HCT116 (cell line): ENCODE results near the gene PTPN20. TPM values are rescaled to one million over a fixed set of nuclear protein-coding genes. Genes with fewer than 3 reads are reported as not detected.

Experiments used
- ATAC-seq: fragments of 200-7000 bp; cut with Tn5 transposase; 2 replicates; pipeline ENCODE4 v1.9.1; 2020; ENCODE audit warnings: mild to moderate bottlenecking, moderate library complexity
- BruUV-seq: library from RNA; stranded (reverse); fragments of 400-500 nt; replicated peaks from 2 replicates; lab custom pipeline; 2021; lab: Mats Ljungman, UMichigan
- CTCF ChIA-PET: fragments of 300-600 bp; sonication (Branson Sonifier 250); formaldehyde crosslinking; loops from one replicate; lab custom pipeline; 2021; ENCODE audit warnings: antibody characterized with exemption; lab: Charles Lee
- POLR2A ChIA-PET: fragments of 300-600, 350-600 bp; sonication (Branson Sonifier 250); formaldehyde crosslinking; loops from one replicate; lab custom pipeline; 2021; ENCODE audit warnings: antibody characterized with exemption; lab: Charles Lee
- RAD21 ChIA-PET, 2 experiments: fragments of 300-600 bp; sonication (Branson Sonifier 250); formaldehyde crosslinking; loops; one replicate each; lab custom pipeline; 2023; ENCODE audit warnings: low total read pairs in 2 of 2; ENCODE audit not compliant: uncharacterized antibody in 2 of 2, unreplicated experiment in 2 of 2, low non-redundant PET in 1 of 2; lab: Charles Lee
- DNase-seq: peaks from one replicate; pipeline ENCODE4 v3.0.0-alpha.2; 2010; ENCODE audit warnings: low read depth, low spot score
- H2AFZ ChIP-seq: fragments of 200-600 bp; shearing (Covaris generic), sonication (generic); 2 replicates; pipeline ENCODE4 v1.6.1; 2017; ENCODE audit warnings: low read depth, mixed run types, mixed read lengths, antibody characterized with exemption, low read length; ENCODE audit not compliant: poor library complexity, severe bottlenecking
- H3K27ac ChIP-seq: 2 replicates; pipeline ENCODE4 v1.5.1; 2012; ENCODE audit warnings: low read depth, low read length
- H3K27me3 ChIP-seq: fragments of 200-600 bp; sonication (generic); 2 replicates; pipeline ENCODE4 v1.6.1; 2016; ENCODE audit warnings: mixed run types, low read length, mixed read lengths; ENCODE audit not compliant: insufficient read depth
- H3K36me3 ChIP-seq, 2 experiments: fragments of 200-500 bp in 1 of 2; fragments of 200-600 bp in 1 of 2; sonication (Bioruptor generic) in 1 of 2; sonication (generic) in 1 of 2; 2 replicates each; pipeline versions ENCODE4 v1.5.1 to v1.6.1; 2014 to 2016; ENCODE audit warnings: low read length in 2 of 2, inconsistent platforms in 1 of 2, mixed read lengths in 1 of 2, mixed run types in 1 of 2; ENCODE audit not compliant: insufficient read depth in 2 of 2, control insufficient read depth in 1 of 2
- H3K4me1 ChIP-seq, 2 experiments: fragments of 200-600 bp in 1 of 2; sonication (generic) in 1 of 2; 2 replicates each; pipeline versions ENCODE4 v1.5.1 to v1.6.1; 2012 to 2017; ENCODE audit warnings: low read length in 2 of 2, inconsistent platforms in 1 of 2, mild to moderate bottlenecking in 1 of 2, mixed read lengths in 1 of 2, mixed run types in 1 of 2, moderate library complexity in 1 of 2; ENCODE audit not compliant: insufficient read depth in 2 of 2, control insufficient read depth in 1 of 2
- H3K4me2 ChIP-seq: fragments of 200-600 bp; sonication (generic); 2 replicates; pipeline ENCODE4 v1.6.1; 2017; ENCODE audit warnings: mixed run types, low read length, mixed read lengths
- H3K4me3 ChIP-seq, 2 experiments: fragments of 200-600 bp in 1 of 2; sonication (generic) in 1 of 2; replicated peaks in 1 of 2; 2 replicates each; pipeline ENCODE4 v1.5.1; 2011 to 2016; ENCODE audit warnings: low read length in 2 of 2, control low read depth in 1 of 2, low read depth in 1 of 2, mild to moderate bottlenecking in 1 of 2, mixed read lengths in 1 of 2, mixed run types in 1 of 2
- H3K79me2 ChIP-seq: fragments of 200-600 bp; sonication (generic); 2 replicates; pipeline ENCODE4 v1.6.1; 2017; ENCODE audit warnings: mild to moderate bottlenecking, mixed run types, low read length, moderate library complexity, mixed read lengths; ENCODE audit not compliant: insufficient read depth
- H3K9ac ChIP-seq: fragments of 200-600 bp; sonication (generic); 2 replicates; pipeline ENCODE4 v1.6.1; 2016; ENCODE audit warnings: low read length, mixed read lengths
- H3K9me2 ChIP-seq: fragments of 200-600 bp; sonication (generic), shearing (Covaris generic); 2 replicates; pipeline ENCODE4 v1.6.1; 2017; ENCODE audit warnings: mixed run types, mild to moderate bottlenecking, moderate library complexity; ENCODE audit not compliant: insufficient read depth
- H3K9me3 ChIP-seq, 2 experiments: fragments of 200-500 bp in 1 of 2; fragments of 200-600 bp in 1 of 2; sonication (Bioruptor generic) in 1 of 2; sonication (generic) in 1 of 2; 2 replicates each; pipeline ENCODE4 v1.6.1; 2014 to 2017; ENCODE audit warnings: low read length in 2 of 2, mixed read lengths in 2 of 2, inconsistent platforms in 1 of 2, low read depth in 1 of 2, mild to moderate bottlenecking in 1 of 2, mixed run types in 1 of 2, moderate library complexity in 1 of 2; ENCODE audit not compliant: control insufficient read depth in 1 of 2, insufficient read depth in 1 of 2
- H4K20me1 ChIP-seq: fragments of 200-600 bp; sonication (generic), shearing (Covaris generic); 2 replicates; pipeline ENCODE4 v1.6.1; 2017; ENCODE audit warnings: mixed run types, mild to moderate bottlenecking, moderate library complexity; ENCODE audit not compliant: insufficient read depth
- CTCF ChIP-seq, 3 experiments: fragments of 200-600 bp in 1 of 3; sonication (generic) in 1 of 3; IDR thresholded peaks in 2 of 3; conservative IDR thresholded peaks in 1 of 3; 2 replicates each; pipeline ENCODE4 v1.5.1; 2012 to 2017; ENCODE audit warnings: low read depth in 2 of 3, low read length in 2 of 3, antibody characterized with exemption in 1 of 3, borderline replicate concordance in 1 of 3, control low read depth in 1 of 3, mild to moderate bottlenecking in 1 of 3, mixed read lengths in 1 of 3, mixed run types in 1 of 3, moderate library complexity in 1 of 3; ENCODE audit not compliant: insufficient read depth in 1 of 3
- EGR1 ChIP-seq: IDR thresholded peaks from 2 replicates; pipeline ENCODE4 v1.6.1; 2012; ENCODE audit warnings: low read depth
- ELF1 ChIP-seq: IDR thresholded peaks from 2 replicates; pipeline ENCODE4 v1.6.1; 2012; ENCODE audit warnings: low read depth, borderline replicate concordance
- EZH2 ChIP-seq: fragments of 200-600 bp; sonication (generic); IDR thresholded peaks from 2 replicates; pipeline ENCODE4 v1.6.1; 2017; ENCODE audit warnings: antibody characterized with exemption, mixed run types
- EZH2phosphoT487 ChIP-seq: fragments of 200-600 bp; IDR thresholded peaks from 2 replicates; pipeline ENCODE4 v1.6.1; 2018; ENCODE audit warnings: antibody characterized with exemption, borderline replicate concordance
- POLR2AphosphoS5 ChIP-seq: IDR thresholded peaks from 2 replicates; pipeline ENCODE4 v1.6.1; 2011; ENCODE audit warnings: mild to moderate bottlenecking, low read depth, low read length, moderate library complexity
- REST ChIP-seq: IDR thresholded peaks from 2 replicates; pipeline ENCODE4 v1.6.1; 2012; ENCODE audit warnings: low read depth
- SIN3A ChIP-seq: IDR thresholded peaks from 2 replicates; pipeline ENCODE4 v1.6.1; 2012; ENCODE audit warnings: low read depth
- SRF ChIP-seq: IDR thresholded peaks from 2 replicates; pipeline ENCODE4 v1.6.1; 2012; ENCODE audit warnings: low read depth
- YY1 ChIP-seq: IDR thresholded peaks from 2 replicates; pipeline ENCODE4 v1.6.1; 2011; ENCODE audit warnings: low read length, low read depth, moderate library complexity, mild to moderate bottlenecking; ENCODE audit not compliant: insufficient replicate concordance; ENCODE audit errors: extremely low read depth
- ZFX ChIP-seq: fragments of 450-650 bp; IDR thresholded peaks from 2 replicates; pipeline ENCODE4 v1.6.1; 2017
- ZNF274 ChIP-seq: fragments of 200-500 bp; sonication (Bioruptor generic); IDR thresholded peaks from 2 replicates; pipeline ENCODE4 v1.6.1; 2014; ENCODE audit warnings: mild to moderate bottlenecking, low read depth, low read length, inconsistent platforms
- intact Hi-C: fragments of 100-400 bp; cut with micrococcal nuclease; formaldehyde crosslinking; loops from 2 replicates; pipeline ENCODE4 v1.10.0; 2022
- total RNA-seq: library from RNA; stranded (reverse); gene quantifications from one replicate; pipeline ENCODE4 v1.2.1, GENCODE V29; 2021; ENCODE audit not compliant: unreplicated experiment
- TF ChIP-seq, protein P1 (sequence below): IDR thresholded peaks from 2 replicates; pipeline ENCODE4 v1.6.1; 2012

The PTPN20 gene
- total RNA-seq, 1 experiment from 2014 or later, result not detected

DNA sequence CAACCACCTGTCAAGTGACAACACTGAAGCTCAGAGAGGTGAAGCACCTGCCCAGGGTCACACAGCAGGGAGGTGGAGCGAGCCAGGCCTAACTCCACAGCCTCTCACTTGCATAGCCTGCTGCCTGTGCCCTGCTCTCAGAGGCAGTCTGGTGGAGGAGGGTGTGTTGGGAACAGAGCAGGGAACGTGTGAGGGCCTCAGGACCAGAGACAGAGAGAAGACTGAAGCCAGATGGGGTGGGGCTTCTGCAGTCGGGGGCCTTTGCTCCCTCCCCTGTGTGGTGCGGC is 114.0 kb downstream of the PTPN20 start:
- TF ChIP-seq ZNF274, result no peak
- TF ChIP-seq REST, result no peak
- no peak for TF ChIP-seq EZH2phosphoT487
- TF ChIP-seq SIN3A, result no peak
- TF ChIP-seq YY1, result no peak
- no peak for TF ChIP-seq EZH2
- no peak for TF ChIP-seq EGR1
- TF ChIP-seq, protein P1, sequence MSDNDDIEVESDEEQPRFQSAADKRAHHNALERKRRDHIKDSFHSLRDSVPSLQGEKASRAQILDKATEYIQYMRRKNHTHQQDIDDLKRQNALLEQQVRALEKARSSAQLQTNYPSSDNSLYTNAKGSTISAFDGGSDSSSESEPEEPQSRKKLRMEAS, result no peak
- no peak for TF ChIP-seq ELF1
- TF ChIP-seq CTCF (IDR thresholded peaks at IDR 0.05 in 2 of 3, conservative IDR thresholded peaks at IDR 0.05 in 1 of 3; ENCODE audit: borderline replicate concordance in 1 of 3, insufficient read depth in 1 of 3, low read depth in 2 of 3, low read length in 2 of 3), result no peak
- no peak for TF ChIP-seq SRF
- TF ChIP-seq ZFX, result no peak
- no peak for TF ChIP-seq POLR2AphosphoS5
- Histone ChIP-seq H3K4me1 (peaks cover 0 to 4% of the 10 kb centered on the region in 2 experiments; a peak in 1 of 4 replicates), H3K79me2 (no peaks in the 10 kb centered on the region), H3K27me3 (no peaks in the 10 kb centered on the region), H4K20me1 (no peaks in the 10 kb centered on the region), H3K9ac (no peak overlapping the region), H3K36me3 (no peaks in the 10 kb centered on the region), H3K9me3 (no peaks in the 10 kb centered on the region), H3K27ac (no peak overlapping the region), H2AFZ (no peak overlapping the region), H3K4me3 (no peak overlapping the region), H3K9me2 (no peaks in the 10 kb centered on the region), H3K4me2 (no peak overlapping the region)
- RAD21 ChIA-PET, result interaction anchor here (0.7 to 1.4 kb wide), 3 partner anchors 200 to 287 kb away, joined by 3 to 4 read pairs (median 3); no protein-coding TSS in a partner anchor
- intact Hi-C loops, result no loop called here
- ATAC-seq, result peak; percentile 26
- no peak for DNase-seq
- no TSS peak for BruUV-seq
- CTCF ChIA-PET, result interaction anchor here (1.0 to 2.3 kb wide), 4 partner anchors 14 to 316 kb away, joined by 3 to 13 read pairs (median 4); no protein-coding TSS in a partner anchor
- POLR2A ChIA-PET, result no interaction called here
